Erythroblast (primary cell): ENCODE measurements around the gene SLC26A3.

Experiments
- GATA1 ChIP-seq: IDR thresholded peaks from 2 replicates; pipeline ENCODE4 v1.6.1; 2011; ENCODE audit warnings: low read depth, mild to moderate bottlenecking, control low read depth, low read length, moderate library complexity
- POLR2A ChIP-seq: IDR thresholded peaks from 2 replicates; pipeline ENCODE4 v1.6.1; 2011; ENCODE audit warnings: mild to moderate bottlenecking, low read length

DNA sequence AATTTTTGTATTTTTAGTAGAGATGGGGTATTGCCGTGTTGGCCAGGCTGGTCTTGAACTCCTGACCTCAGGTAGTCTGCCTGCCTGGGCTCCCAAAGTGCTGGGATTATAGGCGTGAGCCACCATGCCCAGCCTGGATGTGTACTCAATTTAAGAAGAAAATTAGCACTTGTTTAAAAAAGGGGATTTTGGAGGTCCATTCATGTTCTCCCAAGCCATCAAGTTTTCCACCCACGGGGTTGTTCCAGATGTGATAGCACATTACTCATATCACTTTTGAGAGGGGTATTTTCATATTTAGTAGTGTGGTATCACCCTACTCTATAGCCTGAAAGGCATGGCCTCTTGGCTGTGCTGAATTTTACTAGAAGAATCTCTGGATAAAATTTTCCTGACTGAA lies 10.5 kb upstream of the SLC26A3 start:
- TF ChIP-seq POLR2A, result no peak
- TF ChIP-seq GATA1, result no peak
